Fibroblast of the aortic adventitia (primary cell): Measurements from ENCODE around the gene ACOX1. TPM values are rescaled to one million over a fixed set of nuclear protein-coding genes. Genes with fewer than 3 reads are reported as not detected.

Experiments
- DNase-seq: peaks from one replicate; pipeline ENCODE4 v3.0.0-alpha.2; 2010; ENCODE audit warnings: low read depth
- H3K4me3 ChIP-seq: 2 replicates; pipeline ENCODE4 v1.5.1; 2011; ENCODE audit warnings: low read depth, mild to moderate bottlenecking, control low read depth, low read length, moderate library complexity
- CTCF ChIP-seq: IDR thresholded peaks from 2 replicates; pipeline ENCODE4 v1.5.1; 2011; ENCODE audit warnings: mild to moderate bottlenecking, low read length, control low read depth, inconsistent platforms; ENCODE audit not compliant: insufficient read depth
- total RNA-seq: library from RNA; depleted of rRNA; stranded (reverse); fragments of >200 nt; gene quantifications from 2 replicates; pipeline ENCODE4 v1.2.3, GENCODE V29; 2012; ENCODE audit warnings: low replicate concordance

ACOX1 gene
- total RNA-seq, 1 donor: 61.5 TPM

GRCh38 chr17:75896415-75897159 is 82.4 kb downstream of the ACOX1 start, which contains the start of gene TRIM65:
TRIM65 (minus strand) TSS chr17:75896951; CDS start chr17:75896937, 14 bp downstream.
- peak; percentile 18 for TF ChIP-seq CTCF
- H3K4me3 ChIP-seq: peak within 1 kb of the TSS; percentile 93
- DNase-seq: peak; percentile 66

GRCh38 chr17:75895370-75896155 is 83.4 kb downstream of the ACOX1 start:
- no peak for DNase-seq
- peak; percentile 51 for TF ChIP-seq CTCF
- peak overlapping the region; percentile 93 for H3K4me3 ChIP-seq

- TF ChIP-seq CTCF: no peak
- DNase-seq: no peak
- H3K4me3 ChIP-seq: no peak overlapping the region
Observed at GRCh38 chr17:75894049-75894733, 84.8 kb downstream of the ACOX1 start.

GRCh38 chr17:75893305-75894048 is 85.5 kb downstream of the ACOX1 start:
- TF ChIP-seq CTCF: no peak
- DNase-seq: no peak
- H3K4me3 ChIP-seq: no peak overlapping the region

- no peak for DNase-seq
- H3K4me3 ChIP-seq: no peak overlapping the region
- no peak for TF ChIP-seq CTCF
Observed at GRCh38 chr17:75892556-75893224, 86.3 kb downstream of the ACOX1 start.
